ENCODE results near the gene TBP.

The TBP gene

DNA sequence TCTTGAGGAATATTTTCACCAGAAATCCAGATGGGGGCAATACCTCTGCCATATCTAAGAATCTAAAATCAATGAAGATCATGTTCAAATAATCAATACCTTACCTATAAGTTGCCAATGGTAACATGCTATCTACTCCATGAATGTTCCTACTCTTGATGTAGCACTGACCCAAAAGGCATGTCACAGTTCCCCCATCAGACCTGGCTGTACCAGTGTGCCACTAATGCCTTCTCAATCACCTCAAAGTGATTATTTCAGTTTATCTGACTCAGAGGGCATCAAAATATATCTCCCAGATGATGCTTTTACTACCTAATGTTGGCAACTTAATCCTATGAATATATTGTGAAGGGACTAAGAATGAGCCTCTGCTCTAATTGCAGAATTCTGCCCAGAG is 24.7 kb downstream of the TBP start:
- TF ChIP-seq, protein P1, sequence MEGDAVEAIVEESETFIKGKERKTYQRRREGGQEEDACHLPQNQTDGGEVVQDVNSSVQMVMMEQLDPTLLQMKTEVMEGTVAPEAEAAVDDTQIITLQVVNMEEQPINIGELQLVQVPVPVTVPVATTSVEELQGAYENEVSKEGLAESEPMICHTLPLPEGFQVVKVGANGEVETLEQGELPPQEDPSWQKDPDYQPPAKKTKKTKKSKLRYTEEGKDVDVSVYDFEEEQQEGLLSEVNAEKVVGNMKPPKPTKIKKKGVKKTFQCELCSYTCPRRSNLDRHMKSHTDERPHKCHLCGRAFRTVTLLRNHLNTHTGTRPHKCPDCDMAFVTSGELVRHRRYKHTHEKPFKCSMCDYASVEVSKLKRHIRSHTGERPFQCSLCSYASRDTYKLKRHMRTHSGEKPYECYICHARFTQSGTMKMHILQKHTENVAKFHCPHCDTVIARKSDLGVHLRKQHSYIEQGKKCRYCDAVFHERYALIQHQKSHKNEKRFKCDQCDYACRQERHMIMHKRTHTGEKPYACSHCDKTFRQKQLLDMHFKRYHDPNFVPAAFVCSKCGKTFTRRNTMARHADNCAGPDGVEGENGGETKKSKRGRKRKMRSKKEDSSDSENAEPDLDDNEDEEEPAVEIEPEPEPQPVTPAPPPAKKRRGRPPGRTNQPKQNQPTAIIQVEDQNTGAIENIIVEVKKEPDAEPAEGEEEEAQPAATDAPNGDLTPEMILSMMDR (IDR thresholded peaks at IDR 0.05; ENCODE audit: low read depth, low read length): no peak

DNA sequence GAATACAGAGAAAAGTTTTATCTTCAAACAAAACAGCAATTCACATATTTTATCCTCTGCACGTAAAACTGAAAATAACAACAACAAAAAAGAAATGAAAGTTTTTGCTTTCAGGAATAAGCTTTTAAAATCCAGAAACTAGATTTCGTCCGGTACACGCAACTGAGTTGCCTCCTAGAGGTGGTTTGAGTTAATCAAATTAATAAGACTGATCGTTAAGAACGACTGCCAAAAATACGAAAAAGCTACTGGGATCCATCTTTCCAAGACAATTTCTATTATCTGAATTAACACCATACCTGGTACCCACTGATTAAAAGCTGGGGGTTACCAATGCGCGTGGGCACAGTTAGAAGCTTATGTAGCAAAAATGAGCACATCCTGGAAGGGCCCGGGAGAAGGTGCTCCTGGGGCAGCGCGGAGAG is 29.6 kb downstream of the TBP start:
- DNase-seq (ENCODE audit: low read depth in 2 of 2): no peak
- TF ChIP-seq, protein P1 (IDR thresholded peaks at IDR 0.05; ENCODE audit: low read depth, low read length): peak; percentile 13
- peak overlapping the region; percentile 75 to 97 for H3K4me3 ChIP-seq (replicated peaks in 1 of 2; ENCODE audit: low read depth in 2 of 2, low read length in 2 of 2)

More for the DNA sequence above, 24.7 kb downstream of the TBP start:
- H3K4me3 ChIP-seq (replicated peaks in 1 of 2; ENCODE audit: low read depth in 2 of 2, low read length in 2 of 2): no peak overlapping the region
- DNase-seq (ENCODE audit: low read depth in 2 of 2): no peak

DNA sequence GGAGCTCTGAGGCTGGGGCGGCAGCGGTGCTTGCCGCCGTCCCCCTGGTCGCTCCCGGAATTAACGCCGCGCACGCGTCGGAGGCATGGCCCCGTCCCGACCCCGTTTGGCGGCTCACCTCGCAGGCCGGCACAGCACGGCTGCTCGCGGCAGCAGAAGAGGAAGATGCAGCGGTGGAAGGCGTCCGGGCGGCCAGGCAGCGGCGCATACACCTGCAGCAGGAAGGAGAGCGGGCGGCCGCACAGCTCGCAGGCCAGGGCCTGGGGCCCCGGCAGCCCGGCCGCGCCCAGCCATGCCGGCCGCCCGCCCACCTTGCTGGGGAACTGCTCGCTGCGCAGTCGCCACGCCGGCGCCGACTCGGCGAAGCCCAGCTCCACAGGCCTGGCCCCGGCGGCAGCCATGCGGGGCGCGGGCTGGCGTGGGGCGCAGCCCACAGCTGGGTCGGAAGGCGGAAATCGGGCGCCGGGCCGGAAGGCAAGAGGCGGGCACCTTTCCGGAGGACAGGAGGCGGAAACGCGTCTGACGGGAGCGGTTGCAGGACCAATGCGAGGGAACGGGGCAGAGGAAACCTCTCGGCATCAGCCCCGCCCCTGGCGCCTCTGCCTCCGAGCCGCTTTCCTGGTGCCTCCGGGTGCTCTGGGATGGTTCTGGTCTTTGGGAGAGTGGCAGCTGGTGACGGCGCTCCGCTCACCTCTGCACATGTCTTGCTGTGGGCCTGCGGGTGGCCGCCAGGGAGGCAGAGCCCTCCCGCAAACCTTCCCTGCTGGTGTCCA is 30.2 kb downstream of the TBP start, which contains the start of gene PDCD2:
Gene PDCD2 (minus strand): TSS at position 457 of the 773 bp plus-strand sequence. CDS start 56 bp downstream, at position 401.
- TF ChIP-seq, protein P1 (IDR thresholded peaks at IDR 0.05; ENCODE audit: low read depth, low read length): no peak
- H3K4me3 ChIP-seq (replicated peaks in 1 of 2; ENCODE audit: low read depth in 2 of 2, low read length in 2 of 2): peak within 1 kb of the TSS; percentile 75 to 97
- peak; percentile 89 to 90 for DNase-seq (ENCODE audit: low read depth in 2 of 2)

DNA sequence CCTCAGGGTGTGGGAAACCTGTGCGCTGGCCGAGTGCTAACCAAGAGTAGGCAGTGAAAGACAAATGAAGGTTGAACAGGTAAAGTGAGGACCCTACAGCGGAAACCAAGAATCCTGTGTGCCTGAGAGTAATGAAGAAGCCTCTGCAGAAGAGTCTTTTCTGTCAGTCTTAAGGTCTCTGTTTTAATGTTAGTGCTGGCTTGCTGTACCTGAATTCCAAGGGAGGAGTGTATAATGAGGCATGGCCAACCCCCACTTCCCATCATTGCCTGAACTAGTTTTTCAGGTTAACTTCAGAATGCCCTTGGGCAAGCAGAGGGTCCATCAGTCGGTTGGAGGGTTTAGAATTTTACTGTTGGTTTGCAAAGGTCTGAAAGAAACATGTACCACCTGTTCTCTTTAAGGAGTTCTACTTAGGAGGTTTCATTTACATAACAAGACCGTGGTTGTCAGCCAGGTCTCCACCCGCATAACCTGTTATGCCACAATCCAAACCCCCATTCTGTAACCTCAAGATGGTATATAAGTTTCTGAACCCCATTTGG is 30.9 kb downstream of the TBP start:
- TF ChIP-seq, protein P1 (IDR thresholded peaks at IDR 0.05; ENCODE audit: low read depth, low read length): no peak
- DNase-seq (ENCODE audit: low read depth in 2 of 2): no peak
- H3K4me3 ChIP-seq (replicated peaks in 1 of 2; ENCODE audit: low read depth in 2 of 2, low read length in 2 of 2): peak overlapping the region; percentile 75 to 97

DNA sequence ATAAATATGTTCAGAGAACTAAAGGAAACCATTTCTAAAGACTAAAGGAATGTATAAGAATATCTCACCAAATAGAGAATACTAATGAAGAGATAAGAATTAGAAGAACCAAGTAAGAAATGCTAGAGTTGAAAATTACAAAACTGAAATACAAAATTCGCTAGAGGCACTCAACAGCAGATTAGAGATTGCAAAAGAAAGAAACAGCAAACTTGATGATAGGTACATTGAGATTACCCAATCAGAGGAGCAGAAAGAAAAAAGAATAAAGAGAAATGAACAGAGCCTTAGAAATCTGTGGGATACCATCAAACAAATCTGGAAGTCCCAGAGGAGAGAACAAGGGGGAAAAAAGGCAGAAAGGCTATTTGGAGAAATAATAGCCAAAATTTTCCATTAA is 36.6 kb downstream of the TBP start:
- DNase-seq (ENCODE audit: low read depth in 2 of 2): no peak
- H3K4me3 ChIP-seq (replicated peaks in 1 of 2; ENCODE audit: low read depth in 2 of 2, low read length in 2 of 2): no peak overlapping the region
- TF ChIP-seq, protein P1 (IDR thresholded peaks at IDR 0.05; ENCODE audit: low read depth, low read length): no peak

DNA sequence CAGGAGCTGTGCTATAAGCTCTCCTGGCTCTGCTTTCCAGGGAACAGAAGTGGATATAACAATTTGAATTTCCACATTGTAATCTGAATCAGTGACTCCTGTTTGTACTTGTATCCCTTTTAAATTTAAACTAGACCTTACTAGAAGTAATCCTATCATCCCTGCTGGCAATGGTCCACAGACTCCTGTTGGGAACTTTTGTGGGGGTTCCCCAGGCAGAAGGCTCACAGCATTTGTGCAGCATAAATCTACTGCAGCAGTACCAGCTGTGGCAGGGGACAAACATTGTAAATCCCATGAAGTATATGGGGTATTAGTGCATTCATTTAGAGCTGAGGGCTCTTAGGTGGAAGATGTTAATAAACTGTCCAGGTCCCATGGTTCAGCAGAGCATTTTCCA is 42.3 kb downstream of the TBP start:
- DNase-seq (ENCODE audit: low read depth in 2 of 2): no peak
- H3K4me3 ChIP-seq (replicated peaks in 1 of 2; ENCODE audit: low read depth in 2 of 2, low read length in 2 of 2): no peak overlapping the region
- TF ChIP-seq, protein P1 (IDR thresholded peaks at IDR 0.05; ENCODE audit: low read depth, low read length): no peak
